Bronchial epithelial cell (primary cell): ENCODE measurements around the gene PTPRB. TPM values are rescaled to one million over a fixed set of nuclear protein-coding genes. Genes with fewer than 3 reads are reported as not detected.

Source experiments
- DNase-seq: peaks from one replicate; pipeline ENCODE4 v3.0.0-alpha.2; 2010; ENCODE audit warnings: low read depth
- FAIRE-seq: peaks from 2 replicates; lab custom pipeline; 2011; peaks lifted over from hg19 to GRCh38; lab: Jason Lieb, UNC
- H3K27me3 ChIP-seq: 2 replicates; pipeline ENCODE4 v1.5.1; 2011; ENCODE audit warnings: low read length; ENCODE audit not compliant: control insufficient read depth, insufficient read depth
- H3K36me3 ChIP-seq: 2 replicates; pipeline ENCODE4 v1.5.1; 2011; ENCODE audit warnings: low read length; ENCODE audit not compliant: control insufficient read depth, insufficient read depth
- H3K4me3 ChIP-seq: 2 replicates; pipeline ENCODE4 v1.5.1; 2011; ENCODE audit warnings: mild to moderate bottlenecking, low read depth, low read length, control low read depth
- total RNA-seq: library from RNA; depleted of rRNA; stranded (reverse); fragments of >200 nt; gene quantifications from 2 replicates; pipeline ENCODE4 v1.2.1, GENCODE V29; 2014
- TF ChIP-seq, protein P1 (sequence below): IDR thresholded peaks from 2 replicates; pipeline ENCODE4 v1.5.1; 2011; ENCODE audit warnings: mild to moderate bottlenecking, moderate library complexity, low read length, control low read depth, inconsistent platforms; ENCODE audit not compliant: insufficient read depth, severe bottlenecking

PTPRB gene
- total RNA-seq, 1 donor from 2014 or later = 0.53 TPM

- no peak overlapping the region for H3K4me3 ChIP-seq
- no peaks in the 10 kb centered on the region for H3K27me3 ChIP-seq
- TF ChIP-seq, protein P1, sequence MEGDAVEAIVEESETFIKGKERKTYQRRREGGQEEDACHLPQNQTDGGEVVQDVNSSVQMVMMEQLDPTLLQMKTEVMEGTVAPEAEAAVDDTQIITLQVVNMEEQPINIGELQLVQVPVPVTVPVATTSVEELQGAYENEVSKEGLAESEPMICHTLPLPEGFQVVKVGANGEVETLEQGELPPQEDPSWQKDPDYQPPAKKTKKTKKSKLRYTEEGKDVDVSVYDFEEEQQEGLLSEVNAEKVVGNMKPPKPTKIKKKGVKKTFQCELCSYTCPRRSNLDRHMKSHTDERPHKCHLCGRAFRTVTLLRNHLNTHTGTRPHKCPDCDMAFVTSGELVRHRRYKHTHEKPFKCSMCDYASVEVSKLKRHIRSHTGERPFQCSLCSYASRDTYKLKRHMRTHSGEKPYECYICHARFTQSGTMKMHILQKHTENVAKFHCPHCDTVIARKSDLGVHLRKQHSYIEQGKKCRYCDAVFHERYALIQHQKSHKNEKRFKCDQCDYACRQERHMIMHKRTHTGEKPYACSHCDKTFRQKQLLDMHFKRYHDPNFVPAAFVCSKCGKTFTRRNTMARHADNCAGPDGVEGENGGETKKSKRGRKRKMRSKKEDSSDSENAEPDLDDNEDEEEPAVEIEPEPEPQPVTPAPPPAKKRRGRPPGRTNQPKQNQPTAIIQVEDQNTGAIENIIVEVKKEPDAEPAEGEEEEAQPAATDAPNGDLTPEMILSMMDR = no peak
- H3K36me3 ChIP-seq = no peaks in the 10 kb centered on the region
- FAIRE-seq (no peak), DNase-seq (no peak)
These were observed 77.8 kb downstream of the PTPRB start for GRCh38 chr12:70559390-70559789.

- Histone ChIP-seq H3K27me3 (no peaks in the 10 kb centered on the region), H3K36me3 (no peaks in the 10 kb centered on the region), H3K4me3 (no peak overlapping the region)
- TF ChIP-seq, protein P1 = no peak
- FAIRE-seq (no peak), DNase-seq (no peak)
These were observed 79.5 kb downstream of the PTPRB start for GRCh38 chr12:70557583-70558191.

DNA sequence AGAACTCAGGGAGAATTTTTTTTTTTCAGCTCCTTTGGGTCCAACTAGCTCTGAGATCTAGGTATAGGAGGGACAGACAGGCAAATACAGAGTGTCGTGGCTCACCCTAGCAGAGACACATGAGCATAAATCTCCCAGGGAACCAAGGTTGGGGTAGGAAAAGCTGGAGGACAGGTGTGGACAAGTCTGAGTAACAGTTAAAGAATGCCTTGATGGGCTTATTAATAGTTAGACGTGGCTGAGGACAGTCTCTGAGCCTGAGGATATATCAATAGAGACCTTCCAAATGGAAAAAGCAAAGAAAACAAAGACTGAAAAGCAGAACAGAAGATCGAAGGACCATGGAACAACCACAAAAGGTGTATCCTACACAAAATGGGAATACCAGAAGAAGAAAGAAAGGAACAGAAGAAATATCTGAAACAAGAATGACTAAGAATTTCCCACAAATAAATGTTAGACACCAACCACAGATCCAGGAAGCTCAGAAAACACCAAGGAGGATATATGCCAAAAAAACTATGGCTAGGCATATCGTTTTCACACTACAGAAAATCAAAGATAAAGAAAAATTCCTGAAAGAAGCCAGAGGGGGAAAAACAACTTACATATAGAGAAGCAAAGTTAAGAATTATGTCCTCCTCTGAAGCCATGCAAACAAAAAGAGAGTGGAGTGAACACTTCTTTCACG, 80.9 kb downstream of the PTPRB start:
- TF ChIP-seq, protein P1 = no peak
- FAIRE-seq = no peak
- H3K36me3 ChIP-seq = no peaks in the 10 kb centered on the region
- H3K4me3 ChIP-seq = no peak overlapping the region
- DNase-seq = peak; percentile 79
- H3K27me3 ChIP-seq = no peaks in the 10 kb centered on the region

GRCh38 chr12:70555081-70555480, 82.1 kb downstream of the PTPRB start:
- no peaks in the 10 kb centered on the region for H3K36me3 ChIP-seq
- DNase-seq = no peak
- no peak overlapping the region for H3K4me3 ChIP-seq
- no peak for FAIRE-seq
- TF ChIP-seq, protein P1 = no peak
- H3K27me3 ChIP-seq = no peaks in the 10 kb centered on the region

DNA sequence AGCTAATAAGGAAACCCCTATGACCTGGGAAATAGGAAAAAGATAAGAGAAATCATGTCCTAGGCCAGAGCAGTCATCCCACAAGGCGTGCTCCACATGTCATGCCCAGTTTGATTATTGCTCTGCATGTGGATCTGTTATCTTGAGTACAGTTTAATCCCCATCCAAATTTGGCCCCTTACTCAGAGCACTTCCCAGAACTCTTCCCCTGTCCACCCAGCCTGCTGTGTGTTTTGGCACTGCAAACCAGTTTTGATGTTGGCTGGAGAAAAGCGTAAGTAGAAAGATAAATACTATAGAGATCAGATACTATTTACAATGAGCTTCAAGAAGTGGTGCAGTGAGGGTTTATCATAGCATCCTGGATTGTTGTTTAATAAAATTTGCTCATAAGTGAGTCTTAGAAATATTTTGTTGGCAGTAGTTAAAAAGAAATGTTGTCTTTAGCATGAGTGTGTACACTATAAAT, 83.8 kb downstream of the PTPRB start:
- H3K4me3 ChIP-seq = no peak overlapping the region
- no peak for DNase-seq
- TF ChIP-seq, protein P1 = no peak
- FAIRE-seq = no peak
- H3K36me3 ChIP-seq = no peaks in the 10 kb centered on the region
- H3K27me3 ChIP-seq = no peaks in the 10 kb centered on the region
